ENCODE results near the gene FADS6.

- no peak for TF ChIP-seq CTCF (IDR thresholded peaks at IDR 0.05)
- TF ChIP-seq POLR2AphosphoS5 (IDR thresholded peaks at IDR 0.05; ENCODE audit: low read depth, low read length), result no peak
These were observed 39.8 kb downstream of the FADS6 start for GRCh38 chr17:74853669-74854068.

Measured in Panc1 (cell line).